Adrenal gland (tissue), 5 donors: Measurements from ENCODE around the gene DGKQ.

Source experiments
- CTCF ChIP-seq, 6 experiments: fragments of 450-650 bp in 4 of 6; fragments of 200-600 bp in 2 of 6; sonication (generic) in 1 of 6; IDR thresholded peaks; 1 replicate in 5 of 6; 2 replicates in 1 of 6; pipeline versions ENCODE4 v1.5.1 to v1.8.0; 2016 to 2021; ENCODE audit warnings: antibody characterized with exemption in 6 of 6, mild to moderate bottlenecking in 2 of 6, moderate library complexity in 1 of 6
- POLR2A ChIP-seq, 2 donors: fragments of 450-650 bp; IDR thresholded peaks; one replicate each; pipeline ENCODE4 v1.6.1; 2017; ENCODE audit warnings: antibody characterized with exemption in 2 of 2, mild to moderate bottlenecking in 2 of 2, moderate library complexity in 1 of 2
- donor health status: DM: no; HTN: no; CAD: no.

- TF ChIP-seq CTCF (IDR thresholded peaks at IDR 0.05): no peak
- no peak for TF ChIP-seq POLR2A (IDR thresholded peaks at IDR 0.05)
Observed at GRCh38 chr4:949656-950055, 23.7 kb downstream of the DGKQ start.
